Neural progenitor cell (in vitro differentiated cells): ENCODE data around the gene MAP2.

Experiments
- EZH2 ChIP-seq: fragments of 200-600 bp; sonication (generic); IDR thresholded peaks from 2 replicates; pipeline ENCODE4 v1.6.1; 2017; ENCODE audit warnings: antibody characterized with exemption, mild to moderate bottlenecking, moderate library complexity
- EZH2phosphoT487 ChIP-seq: fragments of 200-600 bp; sonication (generic); IDR thresholded peaks from 2 replicates; pipeline ENCODE4 v1.6.1; 2017; ENCODE audit warnings: antibody characterized with exemption
- TF ChIP-seq, protein P1 (sequence below): fragments of 200-600 bp; sonication (generic); IDR thresholded peaks from 2 replicates; pipeline ENCODE4 v1.5.1; 2017; ENCODE audit warnings: antibody characterized with exemption, mild to moderate bottlenecking

DNA sequence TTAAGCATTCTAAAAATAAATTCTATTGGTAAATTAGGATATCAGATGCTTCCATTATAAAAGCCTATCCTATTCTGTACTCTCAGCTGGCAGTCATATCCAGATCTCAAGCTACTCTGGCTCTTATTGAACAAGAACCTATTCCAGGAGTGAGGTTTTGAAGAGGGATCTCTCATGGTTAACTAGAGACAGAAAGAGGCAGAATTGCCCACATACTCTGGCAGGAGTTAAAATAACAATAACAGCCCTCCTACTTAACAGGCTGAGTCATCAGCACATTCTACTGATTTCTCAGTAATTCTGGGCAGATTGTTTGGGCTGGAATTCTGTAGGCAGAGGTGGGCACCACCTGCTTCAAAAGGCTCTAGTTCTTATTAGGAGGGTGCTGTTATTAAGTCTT is 205.8 kb downstream of the MAP2 start:
- TF ChIP-seq, protein P1, sequence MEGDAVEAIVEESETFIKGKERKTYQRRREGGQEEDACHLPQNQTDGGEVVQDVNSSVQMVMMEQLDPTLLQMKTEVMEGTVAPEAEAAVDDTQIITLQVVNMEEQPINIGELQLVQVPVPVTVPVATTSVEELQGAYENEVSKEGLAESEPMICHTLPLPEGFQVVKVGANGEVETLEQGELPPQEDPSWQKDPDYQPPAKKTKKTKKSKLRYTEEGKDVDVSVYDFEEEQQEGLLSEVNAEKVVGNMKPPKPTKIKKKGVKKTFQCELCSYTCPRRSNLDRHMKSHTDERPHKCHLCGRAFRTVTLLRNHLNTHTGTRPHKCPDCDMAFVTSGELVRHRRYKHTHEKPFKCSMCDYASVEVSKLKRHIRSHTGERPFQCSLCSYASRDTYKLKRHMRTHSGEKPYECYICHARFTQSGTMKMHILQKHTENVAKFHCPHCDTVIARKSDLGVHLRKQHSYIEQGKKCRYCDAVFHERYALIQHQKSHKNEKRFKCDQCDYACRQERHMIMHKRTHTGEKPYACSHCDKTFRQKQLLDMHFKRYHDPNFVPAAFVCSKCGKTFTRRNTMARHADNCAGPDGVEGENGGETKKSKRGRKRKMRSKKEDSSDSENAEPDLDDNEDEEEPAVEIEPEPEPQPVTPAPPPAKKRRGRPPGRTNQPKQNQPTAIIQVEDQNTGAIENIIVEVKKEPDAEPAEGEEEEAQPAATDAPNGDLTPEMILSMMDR = no peak
- TF ChIP-seq EZH2 = no peak
- no peak for TF ChIP-seq EZH2phosphoT487
